Measurements from ENCODE around the gene DUS1L.

- TF ChIP-seq POLR2AphosphoS5 (IDR thresholded peaks at IDR 0.05; ENCODE audit: low read depth) (peak; percentile 50; the same call in 1 of the 2 replicates), REST (IDR thresholded peaks at IDR 0.05; ENCODE audit: unreplicated experiment) (no peak), CTCF (conservative IDR thresholded peaks at IDR 0.05; ENCODE audit: low read depth in 2 of 2) (no peak)
Observed at GRCh38 chr17:82034371-82035011, 31.1 kb downstream of the DUS1L start.

Measured in GM23338 (cell line).